Esophagus muscularis mucosa (tissue), 4 donors: ENCODE data around the gene JADE2. TPM values are rescaled to one million over a fixed set of nuclear protein-coding genes. Genes with fewer than 3 reads are reported as not detected.

Source experiments
- DNase-seq: peaks from one replicate; pipeline ENCODE4 v3.0.0-alpha.2; 2017; ENCODE audit errors: extremely low spot score
- H3K27ac ChIP-seq, 4 donors: fragments of 200-600 bp; sonication (generic); replicated peaks in 1 of 4; 1 replicate in 3 of 4; 2 replicates in 1 of 4; pipeline ENCODE4 v1.5.1; 2016 to 2019; ENCODE audit warnings: mild to moderate bottlenecking in 1 of 4
- H3K27me3 ChIP-seq, 4 donors: fragments of 200-600 bp; sonication (generic); one replicate each; pipeline versions ENCODE4 v1.5.1 to v1.6.0; 2016 to 2019
- H3K36me3 ChIP-seq, 4 donors: fragments of 200-600 bp; sonication (generic); one replicate each; pipeline ENCODE4 v1.5.1; 2016 to 2019
- H3K4me1 ChIP-seq, 4 donors: fragments of 200-600 bp; sonication (generic); one replicate each; pipeline ENCODE4 v1.5.1; 2016 to 2019
- H3K4me3 ChIP-seq, 4 donors: fragments of 200-600 bp; sonication (generic); 1 replicate in 2 of 4; 2 replicates in 2 of 4; pipeline ENCODE4 v1.5.1; 2016 to 2019; ENCODE audit warnings: mild to moderate bottlenecking in 4 of 4, moderate library complexity in 1 of 4
- H3K9me3 ChIP-seq, 4 donors: fragments of 200-600 bp; sonication (generic); 1 replicate in 3 of 4; 2 replicates in 1 of 4; pipeline ENCODE4 v1.5.1; 2016 to 2019
- EP300 ChIP-seq: sonication (generic); formaldehyde crosslinking; IDR thresholded peaks from one replicate; pipeline ENCODE4 v1.6.1; 2017; ENCODE audit warnings: antibody characterized with exemption
- POLR2A ChIP-seq: fragments of 450-650 bp; IDR thresholded peaks from one replicate; pipeline ENCODE4 v1.6.1; 2017; ENCODE audit warnings: antibody characterized with exemption, moderate library complexity, mild to moderate bottlenecking, low read depth
- POLR2AphosphoS5 ChIP-seq, 2 donors: sonication (generic); formaldehyde crosslinking; IDR thresholded peaks; one replicate each; pipeline ENCODE4 v1.6.1; 2017; ENCODE audit warnings: antibody characterized with exemption in 2 of 2
- WGBS: methylation state at CpG from one replicate; pipeline ENCODE4 v1.1.5; 2018; 5-methylcytosine and 5-hydroxymethylcytosine counted together
- intact Hi-C: fragments of 100-400 bp; cut with DNase I; formaldehyde crosslinking; loops from one replicate; pipeline ENCODE4 v1.15.1; 2023
- total RNA-seq, 4 donors: library from RNA; depleted of rRNA; stranded (reverse); fragments of >200 nt; gene quantifications; one replicate each; pipeline versions ENCODE4 v1.1.0 to v1.2.1, GENCODE V29; 2016
- TF ChIP-seq, protein P1 (sequence below), 3 experiments: fragments of 200-600 bp in 2 of 3; fragments of 450-650 bp in 1 of 3; sonication (generic) in 2 of 3; IDR thresholded peaks; one replicate each; pipeline ENCODE4 v1.5.1; 2017 to 2019; ENCODE audit warnings: antibody characterized with exemption in 3 of 3, mild to moderate bottlenecking in 2 of 3, moderate library complexity in 1 of 3

JADE2 gene
- total RNA-seq, 4 donors from 2014 or later, result 55.5 to 95.5 (median 77.1) TPM

DNA sequence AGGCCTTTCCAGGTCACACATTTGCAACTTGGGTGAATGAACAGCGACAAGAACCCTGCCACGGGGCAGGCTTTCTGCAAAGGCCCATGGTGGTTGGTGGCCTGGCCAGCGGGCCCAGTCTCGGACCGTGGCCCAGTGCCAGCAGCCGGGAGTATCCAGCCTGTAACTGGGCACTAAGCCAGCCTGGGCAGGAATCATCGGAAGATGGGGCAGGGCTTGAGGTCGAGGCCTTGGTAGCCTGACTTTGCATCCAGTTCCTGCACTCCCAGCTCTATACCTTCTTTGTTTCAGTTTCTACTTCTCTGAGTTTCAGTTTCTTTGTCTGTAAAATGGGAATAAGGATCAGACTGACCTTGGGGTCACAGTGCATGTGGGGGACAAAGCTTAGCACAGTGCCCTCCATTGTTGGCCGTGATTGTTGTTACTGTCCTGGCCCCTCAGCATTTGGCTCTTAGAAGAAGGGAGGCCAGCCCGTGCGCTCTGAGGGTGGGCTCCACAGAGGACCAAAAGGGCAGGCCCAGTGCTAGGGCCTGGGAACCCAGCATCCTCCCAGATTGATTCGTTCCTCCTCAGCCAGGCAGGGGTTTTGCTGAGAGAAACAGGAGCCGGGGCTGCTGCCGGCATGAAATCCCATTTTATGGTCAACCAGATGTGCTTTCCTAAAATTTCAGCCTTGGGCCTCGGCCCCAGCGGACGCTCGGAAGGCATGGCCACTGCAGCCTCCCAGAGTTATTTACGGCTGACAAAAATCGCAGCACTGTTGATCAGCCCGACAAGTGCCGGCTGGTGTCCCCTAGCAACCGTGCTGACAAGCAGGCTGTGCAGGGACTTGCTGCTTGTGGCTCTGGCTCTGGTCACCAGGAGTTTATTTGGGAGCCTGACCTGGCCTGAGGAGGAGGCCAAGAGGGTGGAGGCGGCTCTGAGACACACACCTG, 43.6 kb downstream of the JADE2 start:
- Histone ChIP-seq H3K36me3 (peaks cover 60 to 98% (median 87%) of the 10 kb centered on the region in 4 donors), H3K4me3 (no peak overlapping the region), H3K4me1 (peaks cover 56 to 60% (median 57%) of the 10 kb centered on the region in 4 donors), H3K27ac (peak overlapping the region; percentile 59 to 76 (median 70)), H3K27me3 (no peaks in the 10 kb centered on the region), H3K9me3 (no peaks in the 10 kb centered on the region)
- DNase-seq, result no peak
- intact Hi-C loops, result no loop called here
- WGBS, result 32% methylated on average over 14 of the region's 24 CpGs
- TF ChIP-seq POLR2AphosphoS5 (IDR thresholded peaks at IDR 0.05), result peak; percentile 39 to 55
- TF ChIP-seq, protein P1, sequence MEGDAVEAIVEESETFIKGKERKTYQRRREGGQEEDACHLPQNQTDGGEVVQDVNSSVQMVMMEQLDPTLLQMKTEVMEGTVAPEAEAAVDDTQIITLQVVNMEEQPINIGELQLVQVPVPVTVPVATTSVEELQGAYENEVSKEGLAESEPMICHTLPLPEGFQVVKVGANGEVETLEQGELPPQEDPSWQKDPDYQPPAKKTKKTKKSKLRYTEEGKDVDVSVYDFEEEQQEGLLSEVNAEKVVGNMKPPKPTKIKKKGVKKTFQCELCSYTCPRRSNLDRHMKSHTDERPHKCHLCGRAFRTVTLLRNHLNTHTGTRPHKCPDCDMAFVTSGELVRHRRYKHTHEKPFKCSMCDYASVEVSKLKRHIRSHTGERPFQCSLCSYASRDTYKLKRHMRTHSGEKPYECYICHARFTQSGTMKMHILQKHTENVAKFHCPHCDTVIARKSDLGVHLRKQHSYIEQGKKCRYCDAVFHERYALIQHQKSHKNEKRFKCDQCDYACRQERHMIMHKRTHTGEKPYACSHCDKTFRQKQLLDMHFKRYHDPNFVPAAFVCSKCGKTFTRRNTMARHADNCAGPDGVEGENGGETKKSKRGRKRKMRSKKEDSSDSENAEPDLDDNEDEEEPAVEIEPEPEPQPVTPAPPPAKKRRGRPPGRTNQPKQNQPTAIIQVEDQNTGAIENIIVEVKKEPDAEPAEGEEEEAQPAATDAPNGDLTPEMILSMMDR (IDR thresholded peaks at IDR 0.05), result no peak

DNA sequence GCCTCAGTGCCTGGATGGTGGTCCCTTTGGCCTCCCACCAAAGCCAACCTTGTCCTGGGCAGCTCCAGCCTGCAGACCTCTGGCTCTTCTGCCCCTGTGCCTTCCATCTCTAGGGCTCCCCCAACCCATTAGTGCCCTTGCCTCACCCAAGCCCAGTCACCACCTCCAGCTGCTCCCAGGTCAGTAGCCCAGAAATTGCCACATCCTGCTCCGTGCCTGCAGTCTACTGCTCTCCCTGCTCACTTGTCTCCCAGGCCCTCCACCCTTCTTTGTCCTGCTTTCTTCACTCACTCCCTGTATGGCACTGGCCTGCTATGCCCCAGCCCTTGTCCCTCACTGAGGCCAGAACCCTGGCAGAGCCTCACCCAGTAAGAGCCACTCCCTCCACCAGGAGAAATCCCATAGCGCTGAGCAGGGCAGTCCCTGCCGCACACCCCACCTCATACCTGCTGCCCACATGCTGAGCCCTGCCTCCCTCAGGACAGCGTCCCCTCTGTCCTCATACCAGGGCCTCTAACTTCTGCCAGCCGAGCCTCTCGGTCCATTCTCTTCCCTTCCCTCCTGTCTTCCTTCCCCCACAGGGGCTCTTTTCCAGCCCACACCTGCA, 44.4 kb downstream of the JADE2 start:
- Histone ChIP-seq H3K27ac (peak overlapping the region; percentile 59 to 76 (median 70)), H3K27me3 (no peaks in the 10 kb centered on the region), H3K4me3 (no peak overlapping the region), H3K9me3 (no peaks in the 10 kb centered on the region), H3K4me1 (peaks cover 63 to 65% (median 64%) of the 10 kb centered on the region in 4 donors), H3K36me3 (peaks cover 60 to 98% (median 87%) of the 10 kb centered on the region in 4 donors)
- TF ChIP-seq, protein P1 (IDR thresholded peaks at IDR 0.05), result no peak
- TF ChIP-seq POLR2A (no peak), EP300 (no peak), POLR2AphosphoS5 (IDR thresholded peaks at IDR 0.05) (no peak)
- DNase-seq, result no peak
- 87% methylated on average over 6 of the region's 6 CpGs for WGBS
- intact Hi-C loops, result loop anchor here (10.0 kb wide), 1 partner anchor 395 kb away; the partner anchor contains the start of gene SKP1

DNA sequence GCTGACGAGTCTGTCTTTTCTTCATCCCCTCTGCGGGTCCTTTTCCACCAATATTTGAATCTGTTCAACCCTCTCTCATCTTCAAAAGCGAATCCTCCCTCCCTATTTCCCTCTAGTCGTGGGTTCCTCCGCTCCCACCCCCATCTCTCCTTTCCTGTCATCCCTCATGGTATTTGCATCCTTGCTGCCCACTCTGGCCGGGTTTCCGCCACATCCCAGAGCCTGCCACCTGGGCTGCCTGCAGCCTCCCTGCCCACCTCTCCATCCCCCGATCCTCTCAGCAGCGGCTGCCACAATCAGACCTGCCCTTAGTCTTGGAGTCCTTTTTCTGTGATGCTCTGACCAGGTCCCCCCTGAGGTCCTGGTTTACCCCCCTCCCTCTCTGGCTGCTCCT, 44.9 kb downstream of the JADE2 start:
- H3K4me3 ChIP-seq, result no peak overlapping the region
- peaks cover 68 to 70% (median 68%) of the 10 kb centered on the region in 4 donors for H3K4me1 ChIP-seq
- intact Hi-C loops, result loop anchor here (10.0 kb wide), 1 partner anchor 396 kb away; the partner anchor contains the start of gene SKP1
- no peaks in the 10 kb centered on the region for H3K9me3 ChIP-seq
- H3K27ac ChIP-seq, result peak overlapping the region; percentile 59 to 76 (median 70)
- DNase-seq, result no peak
- peaks cover 58 to 98% (median 87%) of the 10 kb centered on the region in 4 donors for H3K36me3 ChIP-seq
- WGBS, result 91% methylated on average over 9 of the region's 9 CpGs
- no peaks in the 10 kb centered on the region for H3K27me3 ChIP-seq
- TF ChIP-seq POLR2A (no peak), EP300 (no peak), POLR2AphosphoS5 (IDR thresholded peaks at IDR 0.05) (no peak)
- TF ChIP-seq, protein P1 (IDR thresholded peaks at IDR 0.05), result no peak

DNA sequence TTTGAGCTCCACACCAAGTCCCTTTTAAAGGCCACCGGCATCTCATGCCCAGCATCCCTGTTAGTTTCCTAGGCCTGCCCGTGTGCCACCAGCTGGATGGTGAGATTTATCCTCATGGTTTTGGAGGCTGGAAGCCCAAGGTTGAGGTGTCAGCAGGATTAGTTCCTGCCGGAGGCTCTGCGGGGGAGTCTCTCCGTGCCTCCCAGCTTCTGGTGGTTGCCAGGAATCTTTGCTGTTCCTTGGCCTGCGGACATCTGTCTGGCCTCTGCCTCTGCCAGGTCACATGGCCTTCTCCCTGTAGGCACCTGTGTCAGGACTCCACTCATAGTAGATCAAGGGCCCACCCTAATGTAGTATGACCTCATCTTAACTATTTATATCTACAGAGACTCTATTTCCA, 45.4 kb downstream of the JADE2 start:
- no peak for TF ChIP-seq EP300
- TF ChIP-seq POLR2AphosphoS5 (IDR thresholded peaks at IDR 0.05), result no peak
- TF ChIP-seq POLR2A, result no peak
- TF ChIP-seq, protein P1 (IDR thresholded peaks at IDR 0.05), result no peak
- Histone ChIP-seq H3K27ac (peak overlapping the region; percentile 59 to 76 (median 70)), H3K27me3 (no peaks in the 10 kb centered on the region), H3K9me3 (no peaks in the 10 kb centered on the region), H3K4me3 (no peak overlapping the region), H3K4me1 (peaks cover 69 to 75% (median 69%) of the 10 kb centered on the region in 4 donors), H3K36me3 (peaks cover 57 to 98% (median 87%) of the 10 kb centered on the region in 4 donors)
- WGBS, result 78% methylated on average over 6 of the region's 6 CpGs
- no peak for DNase-seq
- intact Hi-C loops, result loop anchor here (10.0 kb wide), 1 partner anchor 396 kb away; the partner anchor contains the start of gene SKP1
